Activated CD4-positive, alpha-beta T cell treated with anti-CD3 and anti-CD28 coated beads for 4 hours (primary cell): ENCODE measurements around the gene DIO3.
"Not testable (repeated sequence)": the region's sequence is repeated elsewhere in the genome, so short reads cannot be mapped to it uniquely, and the experiment has no call there.

Source experiments
- DNase-seq, 2 donors: peaks; one replicate each; pipeline ENCODE4 v3.0.0-alpha.2; 2020

The DIO3 gene

DNA sequence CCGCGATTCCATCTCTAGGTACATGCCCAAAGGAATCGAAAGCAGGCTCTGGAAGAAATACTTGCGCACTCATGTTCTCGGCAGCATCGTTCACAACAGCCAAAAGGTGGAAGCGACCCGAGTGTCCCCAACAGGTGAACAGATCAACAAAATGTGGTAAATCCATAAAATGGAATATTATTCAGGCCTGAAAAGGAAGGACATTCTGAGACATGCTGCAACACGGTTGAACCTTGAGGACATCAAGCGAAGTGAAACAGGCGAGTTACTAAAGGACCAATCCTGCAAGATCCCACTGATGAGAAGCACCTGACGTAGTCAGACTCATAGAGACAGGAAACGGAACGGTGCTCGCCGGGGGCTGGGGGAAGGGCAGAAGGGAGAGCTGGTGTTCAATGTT, 17.5 kb upstream of the DIO3 start:
- DNase-seq, result no peak

DNA sequence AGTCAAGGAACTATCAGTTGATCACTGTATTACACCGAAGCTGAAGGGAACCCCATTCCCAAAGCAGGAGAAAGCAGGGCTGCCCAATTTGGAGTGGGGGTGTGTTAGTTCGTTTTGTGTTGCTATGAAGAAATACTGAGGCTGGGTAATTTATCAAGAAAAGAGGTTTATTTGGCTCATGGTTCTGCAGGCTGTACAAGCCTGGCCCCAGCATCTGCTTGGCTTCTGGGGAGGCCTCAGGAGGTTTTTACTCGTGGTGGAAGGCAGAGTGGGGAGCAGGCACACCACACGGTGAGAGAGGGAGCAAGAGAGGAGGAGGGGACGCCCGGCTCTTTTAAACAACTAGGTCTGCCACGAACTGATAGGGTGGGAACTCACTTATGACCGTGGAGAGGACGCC, 16.7 kb upstream of the DIO3 start:
- no peak for DNase-seq

- no peak for DNase-seq
Observed at GRCh38 chr14:101546706-101547105, 14.6 kb upstream of the DIO3 start.

GRCh38 chr14:101547107-101547738, 14.1 kb upstream of the DIO3 start:
- DNase-seq, result no peak

DNA sequence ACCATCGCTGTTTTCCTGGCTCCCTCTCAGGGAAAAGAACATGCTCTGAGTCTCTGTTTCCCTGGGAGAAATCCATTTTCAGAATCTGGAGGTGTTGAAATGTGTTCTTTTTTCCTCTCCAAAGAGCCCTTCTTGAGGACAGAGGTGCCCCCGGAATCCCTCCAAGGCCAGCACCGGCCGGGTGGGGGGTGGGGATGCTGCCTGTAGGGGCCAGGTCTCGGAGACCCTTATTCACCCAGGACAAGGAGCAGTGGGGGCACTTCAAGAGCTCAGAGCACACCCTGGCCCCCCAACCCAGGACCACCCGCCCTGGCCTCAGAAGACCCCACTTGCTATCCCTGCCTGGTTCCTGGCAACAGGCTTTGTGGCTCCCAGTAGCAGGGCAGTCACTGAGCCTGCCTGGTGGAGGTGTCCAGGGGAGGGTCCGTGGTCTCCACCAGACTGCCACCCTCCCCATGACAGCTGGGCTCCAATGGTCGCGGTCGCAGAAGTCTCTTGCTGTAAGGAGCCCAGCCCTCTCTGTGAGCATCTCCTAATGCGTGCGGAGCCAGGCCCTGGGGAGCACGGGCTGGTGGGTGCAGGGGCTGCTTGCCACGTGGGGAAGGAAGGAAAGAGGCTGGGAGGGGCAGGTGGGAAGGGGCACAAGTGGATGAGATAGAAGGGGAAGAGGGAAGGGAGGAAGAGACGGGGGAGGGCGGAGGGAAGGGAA, 13.2 kb upstream of the DIO3 start:
- DNase-seq, result no peak

DNA sequence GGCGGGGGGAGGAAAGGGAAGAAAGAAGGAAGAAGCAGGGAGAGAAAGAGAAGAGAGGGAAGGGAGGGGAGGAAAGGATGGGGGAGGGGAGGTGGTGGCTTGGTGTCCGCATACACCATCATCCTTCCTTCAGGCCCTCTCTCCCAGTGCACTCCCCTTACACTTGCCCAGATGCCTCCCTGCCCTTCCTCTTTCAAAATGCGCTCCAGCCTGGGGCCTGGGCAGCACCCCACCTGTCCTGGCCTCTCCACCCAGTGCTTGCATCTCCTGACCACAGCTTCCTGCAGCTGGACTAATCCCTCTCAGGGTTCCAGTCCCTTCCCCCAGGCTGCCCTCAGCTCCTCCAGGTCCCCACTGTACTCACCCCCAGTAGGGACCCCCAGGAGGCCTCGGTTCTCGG, 12.6 kb upstream of the DIO3 start:
- DNase-seq, result no peak

DNA sequence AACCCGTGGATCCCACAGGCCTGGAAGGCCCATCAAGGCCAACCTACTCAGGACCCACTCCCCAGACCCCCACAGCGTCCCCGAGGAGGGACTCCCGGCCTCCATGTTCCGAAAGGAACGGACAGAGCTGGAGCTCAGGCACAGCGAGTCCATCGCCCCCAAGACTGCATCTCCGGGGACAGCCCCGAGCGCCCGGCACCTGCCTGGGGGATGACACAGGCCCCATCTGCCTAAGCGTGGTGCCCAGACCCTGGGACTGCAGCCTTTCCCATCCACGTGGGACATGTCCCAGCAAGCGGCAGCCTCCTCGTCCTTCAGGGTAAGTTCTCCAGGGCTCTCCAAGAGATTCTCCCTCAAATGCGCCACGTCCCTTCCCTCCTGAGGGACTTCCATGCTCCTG, 12.1 kb upstream of the DIO3 start:
- no peak for DNase-seq

GRCh38 chr14:101550202-101550912, 10.9 kb upstream of the DIO3 start:
- DNase-seq, result not testable (repeated sequence)

- DNase-seq, result no peak
Observed at GRCh38 chr14:101551729-101552595, 9.3 kb upstream of the DIO3 start.

DNA sequence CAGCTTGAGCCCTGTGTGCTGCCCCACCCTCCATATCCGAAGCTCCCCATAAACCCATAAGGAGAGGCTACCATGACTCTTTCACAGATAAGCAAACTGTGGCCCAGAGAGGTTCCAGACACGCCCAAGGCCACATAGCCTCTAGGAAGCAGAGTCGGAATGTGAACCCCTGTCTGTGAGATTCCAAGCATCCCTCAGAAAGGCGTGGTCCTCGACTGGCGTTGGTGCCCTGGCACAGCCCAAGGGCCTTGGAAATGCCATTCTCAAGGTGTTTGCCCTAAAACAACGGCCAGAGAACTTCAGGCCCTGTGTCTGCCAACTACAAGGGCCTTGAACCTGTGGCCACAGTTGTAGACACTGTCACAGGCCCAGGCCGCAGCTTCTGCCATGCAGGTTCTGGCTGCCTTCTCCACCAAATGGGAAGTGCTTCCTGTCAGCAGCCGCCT, 8.5 kb upstream of the DIO3 start:
- no peak for DNase-seq

DNA sequence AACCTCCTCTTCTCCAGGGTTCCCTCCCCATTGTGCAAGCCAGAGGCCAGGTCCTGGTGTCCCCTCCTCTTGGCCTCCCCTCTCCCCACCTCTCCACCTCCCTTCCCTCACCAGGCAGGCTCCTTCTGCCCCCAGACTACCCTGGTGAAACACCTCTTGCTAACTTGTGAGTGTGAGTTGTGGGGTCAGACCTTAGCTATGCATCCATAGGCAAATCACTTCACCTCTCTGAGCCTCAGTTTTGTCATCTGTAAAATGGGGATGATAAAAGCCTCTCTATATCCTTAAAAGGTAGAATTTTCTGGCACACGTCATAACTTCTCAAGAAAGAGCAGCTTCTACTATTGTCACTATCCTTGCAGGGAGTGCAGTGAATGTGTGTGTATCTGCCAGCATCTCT, 7.9 kb upstream of the DIO3 start:
- DNase-seq, result no peak

- DNase-seq, result no peak
Observed at GRCh38 chr14:101553931-101554330, 7.4 kb upstream of the DIO3 start.

- DNase-seq, result no peak
Observed at GRCh38 chr14:101554991-101555668, 6.2 kb upstream of the DIO3 start.

DNA sequence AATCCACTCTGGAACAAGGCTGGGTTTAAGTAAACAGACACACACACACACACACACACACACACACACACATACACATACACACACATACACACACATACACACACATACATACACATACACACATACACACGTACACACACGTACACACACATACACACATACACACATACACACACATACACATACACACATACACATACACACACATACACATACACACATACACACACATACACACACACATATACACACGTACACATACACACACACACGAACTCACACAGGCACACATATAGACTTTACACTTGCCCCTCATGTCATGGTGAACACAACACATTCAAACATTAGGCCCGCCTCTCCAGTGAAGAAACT, 5.6 kb upstream of the DIO3 start:
- not testable (repeated sequence) for DNase-seq

DNA sequence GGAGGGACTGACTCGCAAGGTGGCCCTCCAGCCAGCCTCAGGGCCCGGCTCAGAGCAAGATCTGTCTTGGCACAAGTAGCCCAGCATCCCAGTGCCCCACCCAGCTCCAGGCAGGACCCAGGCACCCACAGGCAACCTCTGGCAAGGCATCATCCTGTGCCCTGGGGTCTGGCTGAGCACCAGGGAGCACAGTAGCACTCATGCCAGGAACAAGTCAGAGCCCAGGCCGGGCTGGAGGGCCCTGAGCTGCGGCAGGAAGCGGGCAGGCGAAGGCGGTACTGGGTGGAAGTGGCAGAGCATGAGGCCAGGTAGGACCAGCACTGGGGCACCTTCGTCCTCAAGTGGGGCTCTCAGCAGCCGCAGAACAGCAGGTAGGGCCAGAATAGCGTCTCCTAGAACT, 5.2 kb upstream of the DIO3 start:
- DNase-seq, result no peak

DNA sequence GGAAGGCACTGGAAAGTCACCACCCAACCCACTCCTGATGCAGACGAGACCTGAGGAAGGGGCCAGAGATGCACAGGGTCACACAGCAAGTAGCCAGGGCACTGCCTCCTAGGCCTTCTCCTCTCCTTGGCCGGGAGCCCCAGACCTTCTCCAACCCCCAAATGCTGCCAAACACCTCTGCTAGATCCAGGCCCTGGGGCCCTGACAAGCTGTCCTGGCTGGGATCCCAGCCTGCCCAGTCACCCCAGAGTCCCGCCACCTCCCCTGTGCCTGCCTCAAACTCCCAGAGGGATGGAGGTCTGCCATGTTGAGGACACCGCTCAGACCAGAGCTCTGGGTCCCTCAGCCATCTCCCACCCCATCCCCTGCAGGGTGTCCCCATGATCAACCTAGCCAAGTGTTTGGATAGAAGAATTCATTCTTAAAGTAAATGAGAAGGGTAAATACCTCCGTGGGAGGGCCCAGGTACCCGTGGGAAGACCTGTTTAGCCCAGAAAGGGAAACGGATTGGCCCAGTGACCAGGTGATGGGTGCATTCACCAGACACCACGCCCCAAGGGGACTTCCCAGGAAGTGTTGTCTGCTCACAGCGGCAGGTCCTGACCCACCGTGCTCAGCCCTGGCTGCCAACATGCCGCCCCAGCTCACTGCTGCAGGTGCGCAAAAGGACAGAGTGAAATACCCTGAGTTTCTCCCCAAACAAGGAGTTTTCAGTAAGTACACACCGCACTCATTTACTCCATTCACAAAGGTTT, 4.6 kb upstream of the DIO3 start:
- DNase-seq, result no peak

DNA sequence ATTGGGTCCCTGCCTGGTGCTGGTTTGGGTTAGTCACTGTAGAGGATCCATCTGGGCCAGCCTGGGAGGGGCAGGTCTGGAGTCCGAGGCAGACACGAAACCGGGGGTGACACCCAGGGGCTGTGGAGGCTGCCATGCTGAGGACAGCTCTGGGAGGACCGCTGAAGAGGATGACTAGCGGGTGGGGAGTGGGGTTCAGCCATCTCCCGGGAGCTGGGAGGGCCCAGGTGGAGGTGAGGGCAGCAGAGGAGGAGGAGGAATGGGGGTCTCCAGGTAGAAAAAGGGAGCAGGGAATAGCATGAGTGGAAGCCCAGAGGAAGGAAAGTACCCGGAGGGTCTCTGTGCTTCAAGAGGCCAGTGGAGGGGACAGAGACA, 4.0 kb upstream of the DIO3 start:
- DNase-seq, result no peak

DNA sequence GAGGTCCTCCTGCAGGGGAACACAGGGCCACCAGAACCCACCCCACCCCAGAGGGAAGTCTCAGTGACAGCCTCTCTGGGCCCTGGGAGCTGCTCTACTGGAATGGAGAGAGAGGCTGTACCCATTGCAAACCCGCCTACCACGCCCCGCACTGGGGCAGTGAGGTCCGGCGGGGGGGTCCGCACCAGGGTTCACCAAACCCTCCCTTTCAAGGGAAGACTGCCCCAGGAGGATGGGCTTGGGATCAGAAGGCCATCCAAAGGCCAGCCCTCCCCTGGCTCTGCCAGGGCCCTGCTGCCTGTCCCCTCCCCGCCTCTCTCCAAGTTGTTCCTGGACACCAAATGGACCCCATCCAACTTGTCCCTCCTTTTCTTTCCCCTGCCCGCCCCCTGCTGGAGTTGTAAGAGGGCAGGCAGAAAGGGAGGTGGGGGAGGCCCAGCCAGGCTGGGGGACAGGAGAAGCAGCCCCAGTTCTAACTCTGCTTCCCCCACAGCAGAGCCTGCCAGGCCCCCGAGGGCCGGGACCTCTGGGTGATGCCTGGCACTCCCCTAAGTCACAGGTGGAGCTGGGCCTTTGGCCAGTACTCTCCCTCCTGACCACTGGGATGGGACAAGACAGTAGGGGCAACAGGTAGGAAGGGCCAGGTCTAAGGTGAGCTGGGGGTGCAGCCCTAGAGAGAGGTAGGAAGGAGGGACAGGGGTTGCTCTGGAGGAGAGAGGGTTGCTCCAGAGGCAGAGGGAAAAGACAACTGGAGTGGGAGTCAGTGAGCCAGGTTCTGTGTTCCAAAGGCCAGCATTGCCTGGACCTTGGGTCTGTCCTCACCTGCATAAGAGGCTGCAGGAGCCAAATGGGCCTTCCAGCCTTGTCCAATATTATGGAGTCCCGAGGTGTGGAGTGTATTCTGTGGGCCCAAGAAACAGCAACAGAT, 3.2 kb upstream of the DIO3 start:
- no peak for DNase-seq

DNA sequence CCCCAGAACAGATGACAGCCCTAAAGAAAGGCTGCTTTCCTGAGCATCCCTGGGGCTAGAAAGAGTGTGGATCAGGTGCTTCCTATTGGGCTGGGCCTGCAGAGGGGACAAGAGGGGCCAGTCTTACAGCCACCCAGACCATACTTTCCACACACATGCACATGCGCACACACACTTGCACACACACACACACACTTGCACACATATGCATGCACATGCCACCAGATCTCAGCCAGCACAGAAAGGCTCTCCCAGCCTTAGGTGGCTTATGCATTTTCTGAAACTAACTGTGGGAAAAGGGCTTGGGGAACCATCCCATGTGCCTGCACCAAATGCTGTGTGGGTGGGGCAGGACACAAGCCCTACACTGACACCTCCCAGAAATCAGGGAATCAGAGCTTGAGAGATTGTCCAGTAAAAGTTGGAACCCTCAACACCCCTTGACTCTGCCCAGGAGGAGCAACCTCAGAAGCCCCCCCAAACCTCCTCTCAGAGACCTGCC, 2.5 kb upstream of the DIO3 start:
- no peak for DNase-seq

- DNase-seq, result no peak
Observed at GRCh38 chr14:101559250-101559623, 2.1 kb upstream of the DIO3 start.
